OCI-LY3 (cell line): ENCODE measurements around the gene KRT6A.

Experiments used
- CTCF ChIP-seq: fragments of 200-600, 300-600 bp; sonication (generic); IDR thresholded peaks from 2 replicates; pipeline ENCODE4 v1.5.1; 2014; ENCODE audit warnings: antibody characterized with exemption, low read length, low read depth
- EZH2phosphoT487 ChIP-seq: fragments of 200-600 bp; shearing (Covaris generic); IDR thresholded peaks from 2 replicates; pipeline ENCODE4 v1.6.1; 2018; ENCODE audit warnings: antibody characterized with exemption, mixed run types, low read depth

- TF ChIP-seq CTCF (no peak), EZH2phosphoT487 (no peak)
These were observed 24.8 kb upstream of the KRT6A start for GRCh38 chr12:52517888-52518287.
